SH-SY5Y (cell line): ENCODE data around the gene DKC1.

Experiments
- GATA2 ChIP-seq: IDR thresholded peaks from 2 replicates; pipeline ENCODE4 v1.6.1; 2011; ENCODE audit warnings: mild to moderate bottlenecking, low read depth, low read length
- GATA3 ChIP-seq: IDR thresholded peaks from 2 replicates; pipeline ENCODE4 v1.6.1; 2011; ENCODE audit warnings: low read depth, mild to moderate bottlenecking, low read length, moderate library complexity

DNA sequence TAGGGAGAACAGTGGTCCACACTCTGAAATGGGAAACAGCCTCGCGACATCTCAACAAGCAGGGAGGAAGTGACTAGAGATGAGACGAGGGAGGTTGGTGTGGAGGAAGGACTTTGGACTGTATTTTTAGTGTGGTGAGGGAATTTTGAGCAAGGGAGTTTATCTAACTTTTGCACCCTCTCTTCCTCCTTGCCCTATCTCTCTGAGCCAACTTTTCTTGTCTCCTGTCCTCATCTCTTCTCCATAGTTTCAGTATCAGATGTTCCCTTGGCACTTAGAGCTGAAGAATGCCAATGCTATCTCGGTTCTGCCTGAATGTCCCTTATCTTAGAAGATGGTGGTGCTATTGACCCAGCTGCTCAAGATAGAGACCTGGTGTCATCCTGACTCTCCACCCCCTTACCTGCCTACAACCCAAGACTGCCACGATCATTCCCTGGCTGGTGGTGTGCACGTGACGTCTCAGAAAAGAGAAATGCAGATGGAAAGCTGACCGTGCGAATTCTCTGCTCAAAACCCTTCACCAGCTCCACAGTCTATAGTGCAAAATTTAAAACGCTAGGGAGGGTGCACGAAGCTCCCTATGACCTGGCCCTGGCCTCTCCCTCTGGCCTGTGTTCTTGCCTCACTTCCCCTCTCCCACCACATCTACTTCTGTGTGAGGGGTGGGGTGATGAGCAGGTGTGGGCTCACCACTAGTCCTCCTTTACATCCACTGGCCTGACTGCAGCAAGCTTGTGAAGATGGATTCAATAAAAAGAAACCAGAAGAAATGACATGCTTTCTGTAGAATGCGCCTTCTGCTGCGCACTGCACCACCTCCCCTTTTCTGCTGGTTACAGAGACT lies 21.7 kb downstream of the DKC1 start:
- TF ChIP-seq GATA2 (no peak), GATA3 (no peak)
